Mesenchymal stem cell (in vitro differentiated cells and primary cell): ENCODE measurements around the gene TRPV3.

Experiments
- DNase-seq: peaks from one replicate; pipeline ENCODE4 v3.0.0-alpha.2; 2013
- H2AFZ ChIP-seq: one replicate; pipeline ENCODE4 v1.6.1; 2013; ENCODE audit warnings: low read depth, mild to moderate bottlenecking, control low read depth, inconsistent platforms, low read length, moderate library complexity
- H2AK5ac ChIP-seq: 2 replicates; pipeline ENCODE4 v1.6.1; 2013; ENCODE audit warnings: low read length, moderate library complexity, mild to moderate bottlenecking, inconsistent platforms; ENCODE audit not compliant: severe bottlenecking
- H2BK120ac ChIP-seq: one replicate; pipeline ENCODE4 v1.6.1; 2013; ENCODE audit warnings: low read depth, mild to moderate bottlenecking, inconsistent platforms, low read length, moderate library complexity
- H2BK12ac ChIP-seq, 2 experiments: one replicate each; pipeline ENCODE4 v1.6.1; 2013; ENCODE audit warnings: inconsistent platforms in 2 of 2, low read length in 2 of 2, mild to moderate bottlenecking in 2 of 2, moderate library complexity in 2 of 2, control low read depth in 1 of 2
- H2BK15ac ChIP-seq: one replicate; pipeline ENCODE4 v1.6.1; 2013; ENCODE audit warnings: mild to moderate bottlenecking, low read depth, inconsistent platforms; ENCODE audit not compliant: poor library complexity, severe bottlenecking
- H2BK5ac ChIP-seq: 2 replicates; pipeline ENCODE4 v1.6.1; 2013; ENCODE audit warnings: low read depth, mild to moderate bottlenecking, low read length, control low read depth, inconsistent platforms; ENCODE audit not compliant: poor library complexity, severe bottlenecking
- H3K14ac ChIP-seq, 2 experiments: one replicate each; pipeline ENCODE4 v1.6.1; 2013; ENCODE audit warnings: inconsistent platforms in 2 of 2, low read length in 2 of 2, control low read depth in 1 of 2, mild to moderate bottlenecking in 1 of 2, moderate library complexity in 1 of 2
- H3K18ac ChIP-seq, 2 experiments: one replicate each; pipeline ENCODE4 v1.6.1; 2013; ENCODE audit warnings: inconsistent platforms in 2 of 2, low read length in 2 of 2, control low read depth in 1 of 2, low read depth in 1 of 2, mild to moderate bottlenecking in 1 of 2
- H3K23ac ChIP-seq, 2 experiments: one replicate each; pipeline ENCODE4 v1.6.1; 2013; ENCODE audit warnings: inconsistent platforms in 2 of 2, low read length in 2 of 2, mild to moderate bottlenecking in 2 of 2, moderate library complexity in 2 of 2, control low read depth in 1 of 2
- H3K27ac ChIP-seq: 2 replicates; pipeline ENCODE4 v1.5.1; 2013; ENCODE audit warnings: mild to moderate bottlenecking, moderate library complexity, low read length, control low read depth, inconsistent platforms; ENCODE audit not compliant: poor library complexity, severe bottlenecking
- H3K27me3 ChIP-seq, 2 experiments: 2 replicates each; pipeline versions ENCODE4 v1.6.1 to v1.7.0; 2013; ENCODE audit warnings: low read length in 2 of 2, mild to moderate bottlenecking in 2 of 2, moderate library complexity in 2 of 2, control low read depth in 1 of 2, inconsistent platforms in 1 of 2; ENCODE audit not compliant: control insufficient read depth in 1 of 2, insufficient read depth in 1 of 2
- H3K36me3 ChIP-seq, 2 experiments: 2 replicates each; pipeline versions ENCODE4 v1.6.1 to v1.7.0; 2013; ENCODE audit warnings: low read length in 2 of 2, control low read depth in 1 of 2, inconsistent platforms in 1 of 2, low read depth in 1 of 2, mild to moderate bottlenecking in 1 of 2; ENCODE audit not compliant: insufficient read depth in 2 of 2, control insufficient read depth in 1 of 2
- H3K4ac ChIP-seq, 2 experiments: one replicate each; pipeline ENCODE4 v1.6.1; 2013; ENCODE audit warnings: inconsistent platforms in 2 of 2, low read length in 2 of 2, mild to moderate bottlenecking in 2 of 2, moderate library complexity in 2 of 2, control low read depth in 1 of 2, low read depth in 1 of 2
- H3K4me1 ChIP-seq: 2 replicates; pipeline ENCODE4 v1.6.1; 2013; ENCODE audit warnings: low read depth, low read length, control low read depth; ENCODE audit not compliant: control insufficient read depth, insufficient read depth
- H3K4me2 ChIP-seq: 2 replicates; pipeline ENCODE4 v1.6.1; 2013; ENCODE audit warnings: low read length, mild to moderate bottlenecking, inconsistent platforms; ENCODE audit not compliant: poor library complexity, severe bottlenecking
- H3K4me3 ChIP-seq, 2 experiments: 2 replicates each; pipeline versions ENCODE4 v1.5.1 to v1.7.0; 2013; ENCODE audit warnings: low read length in 2 of 2, mild to moderate bottlenecking in 2 of 2, control low read depth in 1 of 2, low read depth in 1 of 2; ENCODE audit not compliant: insufficient read depth in 1 of 2
- H3K79me1 ChIP-seq: replicated peaks from 2 replicates; pipeline ENCODE4 v1.6.1; 2013; ENCODE audit warnings: mild to moderate bottlenecking, control low read depth, low read length, inconsistent platforms; ENCODE audit not compliant: poor library complexity, severe bottlenecking
- H3K9ac ChIP-seq: 2 replicates; pipeline ENCODE4 v1.7.0; 2013; ENCODE audit warnings: mild to moderate bottlenecking, low read length, moderate library complexity
- H3K9me3 ChIP-seq: 2 replicates; pipeline ENCODE4 v1.7.0; 2013; ENCODE audit warnings: mild to moderate bottlenecking, low read length; ENCODE audit not compliant: control insufficient read depth
- H4K8ac ChIP-seq: one replicate; pipeline ENCODE4 v1.6.1; 2013; ENCODE audit warnings: inconsistent platforms, mild to moderate bottlenecking, low read length, moderate library complexity
- H4K91ac ChIP-seq: one replicate; pipeline ENCODE4 v1.6.1; 2013; ENCODE audit warnings: mild to moderate bottlenecking, low read length, inconsistent platforms
- WGBS: methylation state at CpG from one replicate; pipeline ENCODE4 v1.1.7; 2013; ENCODE audit warnings: mixed read lengths; 5-methylcytosine and 5-hydroxymethylcytosine counted together

The TRPV3 gene

GRCh38 chr17:3600529-3601205 is 43.1 kb upstream of the TRPV3 start:
- H3K14ac ChIP-seq, result no peak overlapping the region
- no peak overlapping the region for H2BK15ac ChIP-seq
- H3K4me1 ChIP-seq, result peaks cover 21% of the 10 kb centered on the region
- no peak overlapping the region for H3K4me2 ChIP-seq
- H3K4me3 ChIP-seq, result no peak overlapping the region
- no peaks in the 10 kb centered on the region for H3K79me1 ChIP-seq
- no peak overlapping the region for H2BK5ac ChIP-seq
- no peak overlapping the region for H2AK5ac ChIP-seq
- WGBS, result 94% methylated on average over 15 of the region's 15 CpGs
- H3K9me3 ChIP-seq, result no peaks in the 10 kb centered on the region
- no peak overlapping the region for H3K4ac ChIP-seq
- no peak overlapping the region for H3K27ac ChIP-seq
- no peak overlapping the region for H2AFZ ChIP-seq
- H3K23ac ChIP-seq, result no peak overlapping the region
- H3K9ac ChIP-seq, result no peak overlapping the region
- H3K27me3 ChIP-seq, result no peaks in the 10 kb centered on the region
- H4K91ac ChIP-seq, result no peak overlapping the region
- no peak overlapping the region for H3K18ac ChIP-seq
- no peak overlapping the region for H2BK12ac ChIP-seq
- no peak overlapping the region for H4K8ac ChIP-seq
- H3K36me3 ChIP-seq, result peaks cover 3 to 16% of the 10 kb centered on the region in 2 experiments
- DNase-seq, result no peak
- no peak overlapping the region for H2BK120ac ChIP-seq

GRCh38 chr17:3598078-3598477 is 40.5 kb upstream of the TRPV3 start:
- Histone ChIP-seq H3K36me3 (peaks cover 3 to 6% of the 10 kb centered on the region in 2 experiments), H3K4ac (no peak overlapping the region), H4K91ac (no peak overlapping the region), H2BK15ac (no peak overlapping the region), H3K9me3 (no peaks in the 10 kb centered on the region), H4K8ac (no peak overlapping the region), H3K4me2 (no peak overlapping the region), H2BK5ac (no peak overlapping the region), H2AFZ (no peak overlapping the region), H3K14ac (no peak overlapping the region), H3K4me3 (no peak overlapping the region), H2AK5ac (no peak overlapping the region), H3K27me3 (no peaks in the 10 kb centered on the region), H3K4me1 (peaks cover 29% of the 10 kb centered on the region), H3K27ac (no peak overlapping the region), H2BK12ac (no peak overlapping the region), H3K18ac (no peak overlapping the region), H3K79me1 (no peaks in the 10 kb centered on the region), H3K23ac (no peak overlapping the region), H2BK120ac (no peak overlapping the region), H3K9ac (no peak overlapping the region)
- no peak for DNase-seq
- WGBS, result 89% methylated on average over 13 of the region's 13 CpGs

GRCh38 chr17:3596804-3597464 is 39.3 kb upstream of the TRPV3 start:
- peak overlapping the region; percentile 46 for H2AK5ac ChIP-seq
- H3K18ac ChIP-seq, result no peak overlapping the region
- 92% methylated on average over 27 of the region's 27 CpGs for WGBS

DNA sequence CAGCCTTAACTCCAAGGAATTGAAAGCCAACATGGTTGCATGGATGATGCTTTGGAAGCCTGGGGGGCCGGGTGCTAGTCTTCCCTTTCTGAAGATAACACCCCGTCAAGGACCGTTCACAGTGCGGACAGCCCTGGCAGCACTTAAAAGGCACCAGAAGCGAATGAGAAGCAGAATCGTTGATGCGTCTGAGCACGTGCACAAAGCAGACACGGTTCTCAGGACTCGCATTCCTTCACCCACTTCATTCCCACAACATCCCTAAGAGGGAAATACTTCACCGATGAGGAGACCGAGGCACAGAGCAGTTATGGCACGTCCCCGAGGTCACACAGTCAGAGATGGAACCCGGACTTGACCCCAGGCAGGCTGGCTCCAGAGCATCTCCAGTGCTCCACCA is 37.4 kb upstream of the TRPV3 start:
- peak overlapping the region; percentile 10 for H2BK5ac ChIP-seq
- no peak overlapping the region for H3K18ac ChIP-seq
- no peak overlapping the region for H2BK15ac ChIP-seq
- 95% methylated on average over 15 of the region's 15 CpGs for WGBS
- peaks cover 19 to 21% of the 10 kb centered on the region in 2 experiments for H3K36me3 ChIP-seq
- no peaks in the 10 kb centered on the region for H3K27me3 ChIP-seq
- no peak overlapping the region for H4K91ac ChIP-seq
- H3K4ac ChIP-seq, result no peak overlapping the region
- H3K4me2 ChIP-seq, result no peak overlapping the region
- no peak overlapping the region for H2AFZ ChIP-seq
- no peak overlapping the region for H2BK120ac ChIP-seq
- no peak overlapping the region for H2BK12ac ChIP-seq
- peak overlapping the region; percentile 1 for H2AK5ac ChIP-seq
- DNase-seq, result no peak
- H3K9me3 ChIP-seq, result no peaks in the 10 kb centered on the region
- H3K23ac ChIP-seq, result no peak overlapping the region
- no peak overlapping the region for H3K14ac ChIP-seq
- H3K79me1 ChIP-seq, result no peaks in the 10 kb centered on the region
- H3K4me3 ChIP-seq, result no peak overlapping the region
- peak overlapping the region; percentile 77 for H3K27ac ChIP-seq
- H3K4me1 ChIP-seq, result peaks cover 41% of the 10 kb centered on the region
- H3K9ac ChIP-seq, result no peak overlapping the region
- no peak overlapping the region for H4K8ac ChIP-seq

More at GRCh38 chr17:3596804-3597464, 39.3 kb upstream of the TRPV3 start:
- peaks cover 4 to 5% of the 10 kb centered on the region in 2 experiments for H3K36me3 ChIP-seq
- H3K79me1 ChIP-seq, result no peaks in the 10 kb centered on the region
- H3K27me3 ChIP-seq, result no peaks in the 10 kb centered on the region
- H3K9ac ChIP-seq, result no peak overlapping the region
- H3K9me3 ChIP-seq, result no peaks in the 10 kb centered on the region
- no peak overlapping the region for H3K14ac ChIP-seq
- no peak overlapping the region for H3K27ac ChIP-seq
- no peak overlapping the region for H4K8ac ChIP-seq
- no peak for DNase-seq
- no peak overlapping the region for H2BK12ac ChIP-seq
- H2AFZ ChIP-seq, result no peak overlapping the region
- no peak overlapping the region for H4K91ac ChIP-seq
- no peak overlapping the region for H3K4ac ChIP-seq
- no peak overlapping the region for H2BK5ac ChIP-seq
- no peak overlapping the region for H2BK15ac ChIP-seq
- no peak overlapping the region for H3K4me3 ChIP-seq
- no peak overlapping the region for H3K4me2 ChIP-seq
- H3K23ac ChIP-seq, result no peak overlapping the region
- H2BK120ac ChIP-seq, result no peak overlapping the region
- peaks cover 30% of the 10 kb centered on the region for H3K4me1 ChIP-seq
